ENCODE data around the gene NDUFS3.

DNA sequence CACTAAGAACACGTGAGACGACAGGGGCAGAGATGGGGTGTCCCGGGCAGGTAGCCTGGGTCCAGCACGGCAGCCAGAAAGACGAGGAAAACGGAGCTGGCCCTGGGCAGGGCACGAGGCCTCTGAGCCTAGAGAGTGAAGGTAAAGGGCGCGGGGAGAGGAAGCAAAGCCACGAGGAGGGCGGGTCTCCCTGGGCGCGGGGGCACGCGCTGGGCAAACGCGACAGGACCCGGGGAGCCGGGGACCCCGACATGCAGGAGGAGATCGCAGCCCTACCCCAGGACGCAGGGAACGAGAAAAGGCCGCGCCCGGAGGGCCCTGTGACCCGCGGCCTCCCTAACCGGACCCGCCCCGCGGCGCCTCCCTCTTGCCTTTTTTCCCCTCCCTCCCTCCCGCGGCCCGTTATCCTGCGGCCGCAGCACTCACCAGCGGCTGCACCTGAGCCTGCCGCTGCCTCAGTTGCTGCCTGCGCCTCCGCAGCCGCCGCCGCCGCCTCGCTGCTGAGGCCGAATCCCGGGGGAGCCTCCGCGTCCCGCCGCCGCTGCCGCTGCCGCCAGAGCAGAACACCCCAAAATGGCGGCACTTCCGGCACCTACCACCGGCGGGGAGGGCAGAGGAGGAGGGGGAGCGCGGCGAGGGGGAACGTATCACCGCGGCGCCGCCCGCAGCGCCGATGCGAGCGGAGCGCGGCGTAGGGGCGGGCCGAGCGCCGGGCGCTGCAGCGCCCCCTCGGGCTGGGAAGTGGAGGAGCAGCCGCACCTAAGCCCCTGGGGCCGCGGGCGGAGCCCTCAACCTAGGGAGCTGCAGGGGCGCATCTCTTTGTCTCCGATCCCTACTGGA lies 26.1 kb upstream of the NDUFS3 start, which contains the start of gene CELF1:
- TF ChIP-seq, protein P1, sequence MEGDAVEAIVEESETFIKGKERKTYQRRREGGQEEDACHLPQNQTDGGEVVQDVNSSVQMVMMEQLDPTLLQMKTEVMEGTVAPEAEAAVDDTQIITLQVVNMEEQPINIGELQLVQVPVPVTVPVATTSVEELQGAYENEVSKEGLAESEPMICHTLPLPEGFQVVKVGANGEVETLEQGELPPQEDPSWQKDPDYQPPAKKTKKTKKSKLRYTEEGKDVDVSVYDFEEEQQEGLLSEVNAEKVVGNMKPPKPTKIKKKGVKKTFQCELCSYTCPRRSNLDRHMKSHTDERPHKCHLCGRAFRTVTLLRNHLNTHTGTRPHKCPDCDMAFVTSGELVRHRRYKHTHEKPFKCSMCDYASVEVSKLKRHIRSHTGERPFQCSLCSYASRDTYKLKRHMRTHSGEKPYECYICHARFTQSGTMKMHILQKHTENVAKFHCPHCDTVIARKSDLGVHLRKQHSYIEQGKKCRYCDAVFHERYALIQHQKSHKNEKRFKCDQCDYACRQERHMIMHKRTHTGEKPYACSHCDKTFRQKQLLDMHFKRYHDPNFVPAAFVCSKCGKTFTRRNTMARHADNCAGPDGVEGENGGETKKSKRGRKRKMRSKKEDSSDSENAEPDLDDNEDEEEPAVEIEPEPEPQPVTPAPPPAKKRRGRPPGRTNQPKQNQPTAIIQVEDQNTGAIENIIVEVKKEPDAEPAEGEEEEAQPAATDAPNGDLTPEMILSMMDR (IDR thresholded peaks at IDR 0.05), result peak; percentile 99
- peak; percentile 89 for TF ChIP-seq POLR2AphosphoS5 (IDR thresholded peaks at IDR 0.05; ENCODE audit: low read depth, low read length)
- peak; percentile 41; the same call in 1 of the 2 replicates for TF ChIP-seq SIN3A (IDR thresholded peaks at IDR 0.05; ENCODE audit: borderline replicate concordance, insufficient read depth, low read depth, low read length)
- no peak for TF ChIP-seq TCF7L2 (IDR thresholded peaks at IDR 0.05; ENCODE audit: low read depth, low read length)
